ENCODE results near the gene OPCML.

OPCML gene

DNA sequence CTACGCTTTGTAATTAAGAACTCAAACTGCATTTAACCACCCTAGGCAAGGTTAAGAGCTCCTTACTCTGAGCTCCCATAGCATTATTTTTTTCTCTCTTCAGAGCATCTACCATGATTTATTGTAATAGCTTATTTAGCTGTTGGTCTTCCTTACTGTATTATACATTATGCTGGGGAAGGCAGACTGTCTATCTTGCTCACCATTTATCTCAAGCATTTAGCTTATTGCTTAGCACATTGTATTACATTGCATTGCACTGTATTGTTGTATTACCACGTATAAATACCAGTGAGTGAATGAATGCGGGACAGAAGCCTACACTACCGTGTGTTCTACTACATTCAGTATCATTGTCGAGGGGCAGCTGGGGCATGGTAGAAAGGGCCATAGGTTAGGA, 324.3 kb downstream of the OPCML start:
- no peak overlapping the region for H3K4me3 ChIP-seq (replicated peaks; ENCODE audit: low read depth, low read length)
- no peak for TF ChIP-seq CTCF (IDR thresholded peaks at IDR 0.05; ENCODE audit: low read length, missing control alignments)
- no peak for DNase-seq (ENCODE audit: low read depth)

DNA sequence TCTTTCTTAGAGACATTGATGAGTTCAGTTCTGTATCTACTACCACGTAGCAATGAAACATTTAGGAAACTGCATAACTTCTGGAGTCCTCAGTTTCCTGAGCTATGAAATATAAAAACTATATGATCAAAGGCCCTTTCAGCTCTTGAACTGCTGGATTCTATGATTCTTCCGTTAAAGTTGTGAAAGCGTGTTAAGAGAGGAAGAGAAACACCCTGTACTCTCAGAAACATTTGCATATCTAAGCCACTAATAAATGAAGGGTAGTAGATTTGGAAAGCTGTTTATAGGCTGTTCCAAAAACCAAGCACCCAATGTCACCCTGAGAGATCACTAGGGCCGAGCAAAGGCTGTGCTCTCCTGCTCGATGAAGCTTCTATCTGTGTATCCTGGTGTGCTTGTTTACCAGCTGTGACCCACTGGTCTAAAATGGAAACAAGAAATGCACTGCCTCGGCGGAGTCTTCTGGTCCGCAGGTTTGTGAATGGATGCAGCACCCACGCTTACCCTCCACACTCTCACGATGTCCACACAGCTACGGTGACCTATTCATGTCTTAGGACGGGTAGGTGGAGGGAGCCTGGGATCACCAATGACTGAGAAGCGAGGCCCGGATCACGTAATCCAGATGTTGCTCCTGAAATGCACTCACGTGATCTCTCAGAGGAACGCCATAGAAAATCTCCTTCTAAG, 325.8 kb downstream of the OPCML start:
- H3K4me3 ChIP-seq (replicated peaks; ENCODE audit: low read depth, low read length): no peak overlapping the region
- no peak for TF ChIP-seq CTCF (IDR thresholded peaks at IDR 0.05; ENCODE audit: low read length, missing control alignments)
- DNase-seq (ENCODE audit: low read depth): no peak

DNA sequence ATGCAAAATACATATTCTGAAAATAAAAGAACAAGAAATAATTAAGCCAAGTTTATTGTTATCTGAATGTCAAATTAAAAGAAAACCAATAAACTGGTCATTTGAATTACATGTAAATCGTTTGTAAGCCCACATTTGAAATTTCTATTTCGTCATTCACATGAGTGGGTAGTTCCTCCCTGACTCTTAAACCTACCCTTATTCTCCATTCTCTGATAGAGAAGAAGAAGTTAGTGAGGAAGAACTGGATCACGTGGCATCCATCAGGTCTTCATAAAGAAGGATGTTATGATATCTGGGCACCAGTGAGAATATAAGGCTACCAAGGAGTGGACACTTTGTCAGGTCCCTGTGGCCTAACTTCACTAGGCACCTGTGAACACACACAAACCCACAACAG, 328.1 kb downstream of the OPCML start:
- no peak for DNase-seq (ENCODE audit: low read depth)
- no peak for TF ChIP-seq CTCF (IDR thresholded peaks at IDR 0.05; ENCODE audit: low read length, missing control alignments)
- H3K4me3 ChIP-seq (replicated peaks; ENCODE audit: low read depth, low read length): no peak overlapping the region

- TF ChIP-seq CTCF (IDR thresholded peaks at IDR 0.05; ENCODE audit: low read length, missing control alignments): no peak
- no peak for DNase-seq (ENCODE audit: low read depth)
- no peak overlapping the region for H3K4me3 ChIP-seq (replicated peaks; ENCODE audit: low read depth, low read length)
Measured at GRCh38 chr11:133202816-133203215, 329.5 kb downstream of the OPCML start.

- DNase-seq (ENCODE audit: low read depth): no peak
- no peak for TF ChIP-seq CTCF (IDR thresholded peaks at IDR 0.05; ENCODE audit: low read length, missing control alignments)
- no peak overlapping the region for H3K4me3 ChIP-seq (replicated peaks; ENCODE audit: low read depth, low read length)
Measured at GRCh38 chr11:133198438-133198837, 333.9 kb downstream of the OPCML start.

DNA sequence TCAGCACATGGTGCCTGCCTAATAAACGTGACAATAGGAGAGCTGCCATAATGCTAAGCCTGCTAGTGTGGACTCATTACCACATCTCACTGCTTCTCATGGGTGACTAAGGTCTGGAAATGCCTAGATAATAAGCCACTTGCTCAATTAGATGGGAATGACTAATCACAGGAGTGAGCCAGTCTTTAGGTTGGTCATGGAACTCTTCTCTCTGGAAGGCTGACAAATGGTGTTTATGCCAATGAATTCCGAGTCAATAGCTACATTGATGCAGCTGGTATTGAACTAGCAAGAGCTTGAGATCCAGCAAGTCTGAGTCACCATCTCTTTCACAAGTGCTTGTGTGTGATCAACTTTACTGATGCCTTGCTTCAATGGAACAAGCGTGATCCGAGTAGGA, 334.9 kb downstream of the OPCML start:
- no peak overlapping the region for H3K4me3 ChIP-seq (replicated peaks; ENCODE audit: low read depth, low read length)
- no peak for TF ChIP-seq CTCF (IDR thresholded peaks at IDR 0.05; ENCODE audit: low read length, missing control alignments)
- DNase-seq (ENCODE audit: low read depth): no peak

- no peak overlapping the region for H3K4me3 ChIP-seq (replicated peaks; ENCODE audit: low read depth, low read length)
- no peak for DNase-seq (ENCODE audit: low read depth)
- TF ChIP-seq CTCF (IDR thresholded peaks at IDR 0.05; ENCODE audit: low read length, missing control alignments): no peak
Measured at GRCh38 chr11:133191931-133192330, 340.4 kb downstream of the OPCML start.
